Measurements from ENCODE around the gene NPR2. TPM values are rescaled to one million over a fixed set of nuclear protein-coding genes. Genes with fewer than 3 reads are reported as not detected.

NPR2 gene
- total RNA-seq: 5.0 and 7.9 TPM in 2 replicates

GRCh38 chr9:35791297-35791921 lies at the start of gene NPR2:
Gene NPR2, plus strand, starts transcription at chr9:35791591. Its CDS starts 818 bp downstream, at chr9:35792409.
- H3K4me3 ChIP-seq (ENCODE audit: low read depth, low read length): peak within 1 kb of the TSS; percentile 37
- no peaks in the 10 kb centered on the region for H3K27me3 ChIP-seq (ENCODE audit: control insufficient read depth, insufficient read depth, low read length)
- no peaks in the 10 kb centered on the region for H3K36me3 ChIP-seq (ENCODE audit: control insufficient read depth, insufficient read depth, low read length)
- FAIRE-seq: no peak
- TF ChIP-seq CTCF (IDR thresholded peaks at IDR 0.05; ENCODE audit: insufficient read depth, low read length, severe bottlenecking): no peak
- DNase-seq (ENCODE audit: low read depth): no peak

DNA sequence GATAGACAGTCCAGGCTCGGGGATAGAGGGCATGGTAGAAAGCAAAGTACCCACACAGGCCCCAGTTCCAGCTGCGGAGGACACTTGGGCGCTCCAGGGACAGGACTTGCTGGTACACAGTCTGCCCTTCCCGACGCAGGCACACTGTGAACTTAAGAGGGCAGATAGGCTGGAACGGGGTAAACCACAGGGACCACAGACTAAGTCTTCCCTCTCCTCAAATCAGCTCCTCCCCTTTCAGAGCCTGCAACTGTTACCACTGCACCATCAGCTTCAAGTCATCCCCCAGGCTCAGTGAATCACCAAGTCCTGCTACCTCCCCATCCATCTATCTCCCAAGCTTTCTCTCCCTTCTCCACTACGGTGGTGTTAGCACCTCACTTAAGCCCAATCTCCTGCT lies 49.7 kb upstream of the NPR2 start:
- FAIRE-seq (peak; percentile 62), DNase-seq (ENCODE audit: low read depth) (no peak)
- Histone ChIP-seq H3K4me3 (ENCODE audit: low read depth, low read length) (no peak overlapping the region), H3K27me3 (ENCODE audit: control insufficient read depth, insufficient read depth, low read length) (no peaks in the 10 kb centered on the region), H3K36me3 (ENCODE audit: control insufficient read depth, insufficient read depth, low read length) (peaks cover 43% of the 10 kb centered on the region)
- TF ChIP-seq CTCF (IDR thresholded peaks at IDR 0.05; ENCODE audit: insufficient read depth, low read length, severe bottlenecking): no peak

GRCh38 chr9:35743452-35743851 lies 47.9 kb upstream of the NPR2 start:
- peaks cover 30% of the 10 kb centered on the region for H3K36me3 ChIP-seq (ENCODE audit: control insufficient read depth, insufficient read depth, low read length)
- no peak overlapping the region for H3K4me3 ChIP-seq (ENCODE audit: low read depth, low read length)
- DNase-seq (ENCODE audit: low read depth): no peak
- no peaks in the 10 kb centered on the region for H3K27me3 ChIP-seq (ENCODE audit: control insufficient read depth, insufficient read depth, low read length)
- FAIRE-seq: no peak
- TF ChIP-seq CTCF (IDR thresholded peaks at IDR 0.05; ENCODE audit: insufficient read depth, low read length, severe bottlenecking): no peak

DNA sequence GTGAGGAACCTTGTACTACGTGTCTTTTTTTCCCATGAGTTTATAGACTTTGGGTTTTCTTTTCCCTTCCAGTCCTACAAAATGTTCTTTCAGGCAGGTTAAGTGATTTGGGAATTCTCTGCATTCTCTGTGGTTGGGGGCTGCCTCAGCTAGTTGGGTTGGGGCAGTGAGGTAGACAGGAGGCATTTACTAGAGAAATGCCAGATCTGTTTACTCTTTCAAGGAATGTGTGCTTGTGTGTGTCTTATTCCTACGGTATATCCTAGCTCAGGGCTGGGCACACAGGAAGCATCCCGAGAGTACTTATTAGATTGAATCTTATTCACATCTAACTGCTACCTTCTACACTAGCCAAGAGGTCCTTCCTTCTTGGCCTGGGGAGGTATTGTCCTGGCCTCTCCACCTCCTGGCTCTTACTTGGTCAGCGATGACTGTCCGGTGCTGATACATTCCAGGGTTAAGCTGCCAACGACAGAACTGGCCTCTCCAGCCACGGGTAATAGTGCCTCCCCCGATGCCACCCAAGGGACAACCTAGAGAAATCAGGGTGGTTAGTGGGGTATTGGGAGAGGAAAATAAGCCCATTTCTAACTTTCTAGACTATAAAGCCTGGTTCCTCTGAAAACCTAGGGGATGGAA lies 47.4 kb upstream of the NPR2 start:
- DNase-seq (ENCODE audit: low read depth) (no peak), FAIRE-seq (no peak)
- Histone ChIP-seq H3K27me3 (ENCODE audit: control insufficient read depth, insufficient read depth, low read length) (no peaks in the 10 kb centered on the region), H3K4me3 (ENCODE audit: low read depth, low read length) (no peak overlapping the region), H3K36me3 (ENCODE audit: control insufficient read depth, insufficient read depth, low read length) (peaks cover 27% of the 10 kb centered on the region)
- no peak for TF ChIP-seq CTCF (IDR thresholded peaks at IDR 0.05; ENCODE audit: insufficient read depth, low read length, severe bottlenecking)

DNA sequence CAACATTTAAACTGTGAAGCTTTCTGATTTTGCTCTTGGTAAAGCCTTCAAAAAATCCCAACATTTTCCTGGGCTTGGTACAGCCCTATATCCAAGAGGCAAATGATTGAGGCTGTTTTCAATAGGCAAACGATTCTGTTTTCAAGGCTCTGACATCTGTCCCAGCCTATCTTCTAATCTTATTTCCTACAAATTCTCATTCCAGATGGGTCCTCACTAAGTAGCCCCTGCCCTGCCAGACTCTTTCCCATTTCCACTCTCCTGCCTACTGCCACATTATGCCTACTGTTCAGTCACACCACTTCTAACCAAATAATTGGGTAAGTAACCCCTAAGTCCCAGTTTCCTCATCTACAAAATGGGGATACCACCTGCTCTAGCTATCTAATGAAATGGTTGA lies 45.8 kb upstream of the NPR2 start:
- H3K4me3 ChIP-seq (ENCODE audit: low read depth, low read length): no peak overlapping the region
- no peak for TF ChIP-seq CTCF (IDR thresholded peaks at IDR 0.05; ENCODE audit: insufficient read depth, low read length, severe bottlenecking)
- no peaks in the 10 kb centered on the region for H3K27me3 ChIP-seq (ENCODE audit: control insufficient read depth, insufficient read depth, low read length)
- H3K36me3 ChIP-seq (ENCODE audit: control insufficient read depth, insufficient read depth, low read length): peaks cover 15% of the 10 kb centered on the region
- no peak for FAIRE-seq
- DNase-seq (ENCODE audit: low read depth): no peak
